RKO (cell line): Measurements from ENCODE around the gene HOXB9.

Experiments
- DNase-seq: peaks from one replicate; pipeline ENCODE4 v3.0.0-alpha.2; 2016; ENCODE audit warnings: low spot score

HOXB9 gene

GRCh38 chr17:48626245-48627117 is at the start of gene HOXB9:
TSS of gene HOXB9 (minus strand) at chr17:48626358. CDS start at chr17:48626269, 89 bp downstream.
- DNase-seq = peak; percentile 97

DNA sequence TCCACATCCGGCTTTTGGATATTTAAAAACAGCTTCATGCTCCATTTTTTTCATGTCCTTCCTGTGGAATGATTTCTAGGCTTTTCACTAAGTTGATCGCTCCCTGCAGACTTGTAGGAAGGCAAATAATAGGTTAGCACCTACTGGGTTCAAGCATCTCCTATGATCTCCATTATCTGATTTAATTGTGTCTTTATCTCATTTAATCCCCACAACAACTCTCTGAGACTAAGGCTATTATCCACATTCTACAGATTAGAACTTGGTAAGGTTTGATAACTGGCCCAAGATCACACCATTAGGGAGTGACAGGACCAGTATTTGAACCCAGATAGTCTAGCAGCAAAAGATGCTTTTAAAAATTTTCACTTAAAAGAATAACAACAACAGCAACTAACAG is 46.2 kb upstream of the HOXB9 start:
- no peak for DNase-seq

DNA sequence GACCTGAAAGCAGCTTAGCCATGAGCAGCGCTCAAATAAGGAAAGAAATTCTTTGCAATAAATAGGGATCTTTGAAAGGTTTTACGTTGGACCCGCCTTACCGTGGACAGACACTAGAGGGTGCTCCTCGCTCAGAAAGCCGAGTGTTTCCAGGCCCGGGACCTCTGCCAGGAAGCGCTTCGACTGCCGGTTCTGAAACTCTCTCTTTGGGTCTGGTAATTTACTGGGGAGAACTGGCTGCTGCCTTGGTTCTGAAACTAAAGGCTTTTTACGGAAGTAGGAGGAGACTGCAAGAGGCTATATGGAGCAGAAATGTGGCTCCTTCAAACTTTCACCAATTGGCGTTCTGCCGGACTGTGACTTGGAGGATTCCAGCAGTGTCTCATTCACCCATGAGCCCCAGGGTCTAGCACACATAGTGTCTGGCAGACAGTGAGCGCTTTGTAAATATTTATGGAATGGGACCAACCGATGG is 45.6 kb upstream of the HOXB9 start:
- DNase-seq = peak; percentile 80

GRCh38 chr17:48663134-48663924 is 37.2 kb upstream of the HOXB9 start:
- no peak for DNase-seq

DNA sequence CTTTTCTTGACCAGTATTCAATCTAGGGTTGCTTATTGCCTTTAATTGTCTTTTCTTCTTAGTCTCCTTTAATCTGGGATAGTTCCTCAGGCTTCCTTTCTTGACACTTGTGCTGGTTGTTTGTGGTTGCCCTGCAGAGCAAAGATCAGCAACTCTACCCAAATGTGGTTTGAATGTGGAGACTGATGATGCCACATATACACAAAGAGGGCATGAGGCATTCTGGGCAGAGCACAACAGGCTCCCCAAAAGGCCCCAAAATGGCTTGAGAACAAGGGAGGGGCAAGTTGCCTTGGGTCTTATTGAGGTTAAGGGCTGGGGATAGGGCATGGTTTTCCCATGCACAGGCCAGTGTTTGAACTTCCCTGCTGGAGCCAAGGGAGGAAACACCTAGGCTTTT is 29.8 kb upstream of the HOXB9 start:
- no peak for DNase-seq

- DNase-seq = no peak
Measured at GRCh38 chr17:48649741-48650140, 23.6 kb upstream of the HOXB9 start.

- no peak for DNase-seq
Measured at GRCh38 chr17:48647963-48648245, 21.7 kb upstream of the HOXB9 start.

DNA sequence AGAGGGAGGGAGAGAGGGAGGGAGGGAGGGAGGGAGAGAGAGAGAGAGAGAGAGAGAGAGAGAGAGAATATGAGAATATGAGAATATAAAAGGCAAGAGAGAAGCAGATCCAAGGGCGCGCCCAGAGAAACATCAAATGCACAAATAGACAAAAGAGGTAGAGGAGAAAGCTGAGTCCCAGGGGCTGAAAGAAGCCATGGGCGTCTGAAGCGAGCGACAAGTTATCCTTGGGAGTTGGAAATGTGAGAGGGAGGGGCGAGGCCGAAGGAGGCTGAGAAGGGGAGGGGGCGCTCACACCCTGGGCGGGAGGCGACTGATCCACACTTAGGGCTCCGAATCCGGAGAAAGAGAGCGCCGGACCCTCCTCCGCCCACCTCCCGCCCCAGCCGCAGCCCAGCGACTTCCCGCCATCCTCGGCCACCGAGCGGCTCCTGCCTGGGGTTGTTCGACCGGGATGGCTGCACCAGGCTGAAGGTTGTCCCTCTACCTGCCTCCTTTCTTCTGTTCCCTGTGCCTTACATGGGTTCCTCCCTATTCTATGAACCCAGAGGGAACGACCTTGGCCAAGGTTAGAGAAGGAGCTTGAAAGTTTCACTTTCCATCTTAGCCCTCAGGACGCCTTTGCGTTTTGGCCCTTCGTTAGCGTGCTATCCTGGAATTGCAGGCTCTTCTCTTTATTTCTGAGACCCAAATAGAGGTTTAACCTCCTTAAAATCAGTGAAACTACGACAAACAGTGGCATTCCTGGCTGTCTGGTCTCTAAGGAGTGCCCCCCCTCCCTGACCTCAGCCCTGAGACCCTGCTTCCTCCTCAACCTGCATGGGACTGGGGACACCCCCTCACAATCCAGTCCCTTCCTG is 21.2 kb upstream of the HOXB9 start:
- peak; percentile 48 for DNase-seq

DNA sequence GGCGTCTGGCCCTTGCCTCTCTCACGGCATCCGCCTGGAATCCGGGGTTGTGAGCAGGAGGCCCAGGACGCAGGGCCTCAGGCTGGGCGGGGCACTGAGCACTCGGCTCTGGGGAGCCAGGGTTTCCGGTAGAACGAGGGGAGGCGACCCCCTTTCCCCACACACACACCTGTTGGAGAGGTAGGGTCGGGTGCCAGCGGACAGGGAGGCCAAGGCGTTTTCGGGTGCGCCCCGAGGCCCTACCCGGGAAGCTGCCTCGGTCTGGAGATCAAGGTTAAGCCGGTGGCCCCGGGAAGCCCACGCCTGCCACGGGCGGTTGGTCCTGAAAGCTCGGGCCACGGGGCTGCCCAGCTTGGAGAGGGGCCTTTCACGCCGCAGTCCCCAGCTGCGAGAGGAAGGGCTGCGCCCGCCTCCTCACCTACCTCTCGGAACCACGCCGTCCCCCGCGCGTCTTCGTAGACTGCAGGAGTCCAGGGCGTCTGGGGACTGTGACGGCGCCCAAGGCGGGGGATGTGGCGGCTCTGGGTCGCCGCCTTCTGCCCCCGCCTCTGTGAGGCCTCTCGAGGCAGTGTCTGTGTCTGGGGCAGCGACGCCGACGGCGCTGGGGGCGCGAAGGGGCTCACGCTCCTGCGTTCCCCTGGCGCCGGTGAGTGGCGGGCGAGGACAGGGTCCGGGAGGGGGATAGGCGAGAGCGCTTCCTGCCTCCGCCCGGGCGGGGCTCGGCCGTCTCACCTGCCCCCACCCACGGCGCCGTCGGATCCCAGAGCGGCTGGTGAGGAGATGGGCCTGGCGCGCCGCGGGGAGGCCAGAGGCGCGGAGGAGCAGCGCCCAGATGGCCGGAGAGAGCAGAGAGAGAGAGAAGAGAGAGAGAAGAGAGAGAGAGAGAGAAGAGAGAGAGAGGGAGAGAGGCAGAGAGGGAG is 20.3 kb upstream of the HOXB9 start:
- DNase-seq = peak; percentile 70

DNA sequence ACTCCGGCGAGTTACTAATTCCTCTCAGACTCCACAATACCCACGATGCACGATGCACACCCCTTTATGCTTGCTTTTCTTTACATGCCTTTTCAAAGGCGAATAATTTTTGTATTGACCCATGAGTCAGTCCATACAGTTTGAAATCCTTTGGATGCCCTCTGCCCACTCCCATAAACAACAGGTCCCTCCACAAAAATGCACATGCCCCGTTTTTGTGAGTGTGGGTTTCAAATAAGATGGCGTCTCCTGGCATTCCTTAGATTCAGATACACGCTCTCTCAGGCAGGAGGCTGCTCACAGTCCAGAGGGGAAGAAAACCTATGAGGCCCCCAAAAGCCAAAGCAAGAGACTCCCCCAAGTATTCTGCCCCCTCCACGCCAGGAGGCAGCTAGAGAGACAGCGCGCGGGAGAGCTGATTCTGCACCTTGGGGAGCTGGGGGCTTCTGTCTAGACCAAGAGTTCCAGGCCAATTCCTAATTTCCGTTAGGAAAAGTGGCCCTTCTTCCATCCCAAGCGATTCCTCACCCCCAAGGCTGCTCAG is 19.6 kb upstream of the HOXB9 start:
- peak; percentile 32 for DNase-seq

DNA sequence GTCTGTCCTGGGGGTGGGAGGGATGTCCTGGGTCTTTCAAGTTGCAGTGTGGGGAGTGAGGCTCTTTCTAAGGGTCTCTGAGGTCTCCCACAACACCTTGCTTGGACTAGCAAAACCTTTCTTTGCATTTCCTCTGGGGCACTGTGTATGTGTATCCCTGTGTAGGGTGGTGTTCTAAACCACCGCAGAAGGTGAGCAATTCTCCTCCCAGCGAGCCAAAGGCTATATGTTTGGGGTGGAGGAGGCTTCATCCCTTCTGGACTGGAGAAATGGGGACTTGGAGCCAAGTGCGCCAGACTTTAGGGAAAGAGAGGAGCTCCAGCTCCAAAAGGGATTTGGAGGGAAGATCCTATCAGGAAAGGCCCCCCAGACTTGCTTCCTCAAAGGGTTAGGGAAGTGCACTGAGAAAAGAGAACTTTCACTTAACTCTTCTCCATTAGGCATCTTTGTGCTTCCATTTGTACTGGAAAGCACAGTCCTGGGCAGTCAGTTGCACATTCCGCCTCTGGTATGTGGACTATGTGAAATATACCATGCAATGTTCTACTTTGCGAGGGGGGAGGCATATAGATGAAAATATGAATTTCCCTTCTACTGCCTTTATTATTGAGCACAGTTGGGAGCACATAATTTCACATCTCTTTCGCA is 18.9 kb upstream of the HOXB9 start:
- peak; percentile 35 for DNase-seq

GRCh38 chr17:48644159-48644558 is 18.0 kb upstream of the HOXB9 start:
- DNase-seq = no peak

DNA sequence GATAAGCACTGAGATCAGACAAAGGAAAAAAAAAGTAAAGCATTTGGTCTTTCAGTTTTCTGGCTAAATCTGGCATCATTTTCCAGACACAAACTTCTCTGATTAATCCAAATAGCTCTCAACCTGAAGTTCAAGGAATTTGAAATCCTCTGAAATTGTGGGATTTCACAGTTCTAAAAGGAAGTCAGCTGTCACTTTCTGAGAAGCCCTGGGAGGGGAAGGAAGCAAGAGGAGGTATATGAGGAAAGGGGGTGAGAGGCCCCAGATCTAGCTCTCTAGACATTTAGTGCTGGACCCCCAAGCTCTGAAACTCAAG is 17.5 kb upstream of the HOXB9 start:
- DNase-seq = no peak

GRCh38 chr17:48642843-48643696 is 16.9 kb upstream of the HOXB9 start:
- no peak for DNase-seq

DNA sequence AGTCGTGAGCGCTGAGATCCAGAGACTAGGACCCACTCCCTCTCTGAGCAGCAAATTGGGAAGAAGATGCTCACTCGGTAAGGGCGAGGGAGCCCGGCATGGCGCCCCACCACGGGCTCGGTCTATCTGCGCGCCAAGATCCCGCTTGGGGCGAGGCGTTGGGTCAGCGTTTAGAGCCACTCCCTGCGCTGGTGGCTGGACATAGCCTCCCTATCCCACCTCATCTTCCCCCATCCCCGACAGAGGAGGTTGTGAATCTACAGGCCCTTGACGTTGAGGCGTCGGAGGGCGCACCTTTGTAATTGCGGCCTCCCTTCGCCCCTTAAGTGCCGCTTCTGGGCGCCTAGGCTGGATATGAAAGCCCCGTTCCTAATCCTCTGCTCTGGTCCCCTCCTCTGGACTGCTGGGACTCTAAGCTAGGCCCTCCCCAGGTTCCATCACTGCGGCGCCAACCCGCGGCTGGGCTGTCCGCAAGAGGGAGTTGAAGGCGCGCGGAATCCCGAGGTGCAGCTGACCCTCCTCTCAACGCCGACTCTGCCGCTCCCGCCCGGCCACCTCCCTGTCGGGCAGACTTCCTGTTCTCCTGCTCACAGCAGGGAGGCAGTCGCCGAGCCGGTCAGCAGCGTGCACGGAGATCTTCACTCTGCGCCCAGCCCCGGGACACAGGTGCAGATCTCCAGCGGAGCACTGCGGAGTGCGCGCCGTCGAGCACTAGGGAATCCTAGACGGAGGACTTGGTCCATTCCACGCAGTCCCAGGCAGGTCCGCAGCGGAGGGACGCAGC is 16.1 kb upstream of the HOXB9 start:
- no peak for DNase-seq

GRCh38 chr17:48641541-48642058 is 15.4 kb upstream of the HOXB9 start:
- DNase-seq = no peak

DNA sequence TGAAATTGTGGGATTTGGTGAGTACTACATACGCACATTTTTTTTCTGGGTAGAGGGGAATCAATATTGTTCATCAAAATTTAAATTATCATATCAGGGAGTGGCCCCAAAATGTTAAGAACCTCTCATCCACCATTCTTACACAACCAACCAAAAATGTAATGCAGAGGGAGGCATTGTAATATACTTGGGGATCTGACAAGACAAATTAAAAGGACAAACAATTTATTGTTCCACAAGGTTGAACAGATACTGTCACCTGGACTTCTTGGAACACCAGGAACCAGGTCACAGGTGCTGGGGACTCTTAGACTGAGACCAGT is 14.7 kb upstream of the HOXB9 start:
- DNase-seq = no peak

- no peak for DNase-seq
Measured at GRCh38 chr17:48639982-48640857, 14.1 kb upstream of the HOXB9 start.
